Osteoblast (primary cell): Measurements from ENCODE around the gene TBX10. TPM values are rescaled to one million over a fixed set of nuclear protein-coding genes. Genes with fewer than 3 reads are reported as not detected.
A peak's percentile ranks its signal among the peaks of the same experiment; 100 is the strongest.

ENCODE experiments used
- DNase-seq: peaks from one replicate; pipeline ENCODE4 v3.0.0; 2011; ENCODE audit warnings: low spot score, mixed read lengths; ENCODE audit not compliant: insufficient read length; ENCODE audit errors: missing footprints
- H2AFZ ChIP-seq: 2 replicates; pipeline ENCODE4 v1.6.0; 2011; ENCODE audit warnings: mild to moderate bottlenecking, low read length
- H3K27ac ChIP-seq: 2 replicates; pipeline ENCODE4 v1.5.1; 2011; ENCODE audit warnings: mild to moderate bottlenecking, low read depth, low read length, moderate library complexity
- H3K27me3 ChIP-seq: 2 replicates; pipeline ENCODE4 v1.6.0; 2012; ENCODE audit warnings: mild to moderate bottlenecking, control low read depth, inconsistent platforms, low read length, moderate library complexity; ENCODE audit not compliant: insufficient read depth
- H3K36me3 ChIP-seq: 2 replicates; pipeline ENCODE4 v1.5.1; 2011; ENCODE audit warnings: mild to moderate bottlenecking, low read length, control low read depth, moderate library complexity; ENCODE audit not compliant: insufficient read depth
- H3K4me1 ChIP-seq: 2 replicates; pipeline ENCODE4 v1.5.1; 2011; ENCODE audit warnings: mild to moderate bottlenecking, low read length, control low read depth, moderate library complexity; ENCODE audit not compliant: insufficient read depth
- H3K4me2 ChIP-seq: 2 replicates; pipeline ENCODE4 v1.6.0; 2011; ENCODE audit warnings: mild to moderate bottlenecking, low read length; ENCODE audit not compliant: insufficient read depth
- H3K4me3 ChIP-seq: fragments of 200-600 bp; sonication (generic); 3 replicates; pipeline ENCODE4 v1.5.1; 2012; ENCODE audit warnings: mild to moderate bottlenecking, low read length, inconsistent platforms; ENCODE audit not compliant: insufficient read depth
- H3K79me2 ChIP-seq: 2 replicates; pipeline ENCODE4 v1.6.0; 2012; ENCODE audit warnings: mild to moderate bottlenecking, low read length, control low read depth, inconsistent platforms; ENCODE audit not compliant: insufficient read depth
- H3K9me3 ChIP-seq: 2 replicates; pipeline ENCODE4 v1.5.1; 2011; ENCODE audit warnings: low read depth, low read length, control low read depth
- H4K20me1 ChIP-seq: 2 replicates; pipeline ENCODE4 v1.6.0; 2012; ENCODE audit warnings: mild to moderate bottlenecking, low read length, control low read depth; ENCODE audit not compliant: insufficient read depth
- CTCF ChIP-seq: IDR thresholded peaks from 2 replicates; pipeline ENCODE4 v1.5.1; 2011; ENCODE audit warnings: mild to moderate bottlenecking, low read depth, low read length, moderate library complexity; ENCODE audit errors: extremely low read depth
- total RNA-seq: library from RNA; depleted of rRNA; stranded (reverse); fragments of >200 nt; gene quantifications from 2 replicates; pipeline ENCODE4 v1.2.3, GENCODE V29; 2012

Gene TBX10
- total RNA-seq, 1 donor = not detected

GRCh38 chr11:67648140-67648795, 8.7 kb upstream of the TBX10 start:
- Histone ChIP-seq H4K20me1 (no peaks in the 10 kb centered on the region), H3K4me3 (no peak overlapping the region), H3K27ac (no peak overlapping the region), H3K9me3 (no peaks in the 10 kb centered on the region), H3K79me2 (no peaks in the 10 kb centered on the region), H3K36me3 (no peaks in the 10 kb centered on the region), H2AFZ (no peak overlapping the region), H3K4me1 (no peaks in the 10 kb centered on the region), H3K4me2 (no peak overlapping the region), H3K27me3 (no peaks in the 10 kb centered on the region)
- TF ChIP-seq CTCF = no peak
- peak; percentile 44 for DNase-seq

- no peak for TF ChIP-seq CTCF
- DNase-seq = peak; percentile 58
- Histone ChIP-seq H3K36me3 (no peaks in the 10 kb centered on the region), H3K4me3 (no peak overlapping the region), H3K4me2 (no peak overlapping the region), H4K20me1 (no peaks in the 10 kb centered on the region), H2AFZ (no peak overlapping the region), H3K27me3 (no peaks in the 10 kb centered on the region), H3K27ac (no peak overlapping the region), H3K9me3 (no peaks in the 10 kb centered on the region), H3K79me2 (no peaks in the 10 kb centered on the region), H3K4me1 (no peaks in the 10 kb centered on the region)
These were observed 7.9 kb upstream of the TBX10 start for GRCh38 chr11:67647471-67647870.

GRCh38 chr11:67646535-67647336, 7.2 kb upstream of the TBX10 start:
- H3K36me3 ChIP-seq = no peaks in the 10 kb centered on the region
- H3K27ac ChIP-seq = no peak overlapping the region
- no peaks in the 10 kb centered on the region for H3K4me1 ChIP-seq
- H4K20me1 ChIP-seq = no peaks in the 10 kb centered on the region
- H3K79me2 ChIP-seq = no peaks in the 10 kb centered on the region
- peak; percentile 69 for DNase-seq
- no peak overlapping the region for H2AFZ ChIP-seq
- no peak overlapping the region for H3K4me3 ChIP-seq
- no peak for TF ChIP-seq CTCF
- H3K27me3 ChIP-seq = no peaks in the 10 kb centered on the region
- H3K4me2 ChIP-seq = no peak overlapping the region
- no peaks in the 10 kb centered on the region for H3K9me3 ChIP-seq
